GM18861 (cell line): Measurements from ENCODE around the gene IGSF11.
"Not testable (repeated sequence)": the region's sequence is repeated elsewhere in the genome, so short reads cannot be mapped to it uniquely, and the experiment has no call there.

Experiments
- ATAC-seq: cut with Tn5 transposase; IDR thresholded peaks from one replicate; pipeline ENCODE4 v1.9.1; 2021; ENCODE audit not compliant: unreplicated experiment

Gene IGSF11

GRCh38 chr3:118886708-118887107 lies 147.9 kb downstream of the IGSF11 start:
- no peak for ATAC-seq

GRCh38 chr3:118884748-118885206 lies 149.9 kb downstream of the IGSF11 start:
- ATAC-seq: peak; percentile 74

- ATAC-seq: peak; percentile 63
Observed at GRCh38 chr3:118882353-118882947, 152.2 kb downstream of the IGSF11 start.

- no peak for ATAC-seq
Observed at GRCh38 chr3:118868051-118868450, 166.6 kb downstream of the IGSF11 start.

DNA sequence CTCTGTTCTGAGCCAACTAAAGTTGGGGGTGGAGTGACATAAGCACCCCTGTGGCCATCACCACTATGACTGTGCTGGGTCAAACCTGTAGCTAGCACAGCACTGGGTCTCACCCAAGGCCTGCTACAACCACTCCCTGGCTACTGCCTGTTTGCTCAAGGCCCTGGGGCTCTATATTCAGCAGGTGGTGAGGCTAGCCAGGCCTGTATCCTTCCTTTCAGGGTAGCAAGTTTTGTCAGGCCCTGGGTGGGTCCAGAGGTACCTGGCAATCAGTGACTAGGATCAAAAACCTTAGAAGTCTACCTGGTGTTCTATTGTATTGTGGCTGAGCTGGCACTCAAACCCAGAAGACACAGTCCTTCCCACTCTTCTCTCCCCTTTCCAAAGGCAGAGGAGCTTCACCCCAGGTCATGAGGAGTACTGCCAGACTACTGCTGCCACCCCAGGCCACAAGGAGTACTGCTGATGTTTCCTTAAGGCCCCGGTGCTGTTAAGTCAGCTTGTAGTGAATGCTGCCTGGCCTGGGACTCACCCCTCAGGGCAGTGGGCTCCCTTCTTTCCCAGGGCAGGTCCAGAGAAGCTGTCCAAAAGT lies 170.8 kb downstream of the IGSF11 start:
- ATAC-seq: no peak

DNA sequence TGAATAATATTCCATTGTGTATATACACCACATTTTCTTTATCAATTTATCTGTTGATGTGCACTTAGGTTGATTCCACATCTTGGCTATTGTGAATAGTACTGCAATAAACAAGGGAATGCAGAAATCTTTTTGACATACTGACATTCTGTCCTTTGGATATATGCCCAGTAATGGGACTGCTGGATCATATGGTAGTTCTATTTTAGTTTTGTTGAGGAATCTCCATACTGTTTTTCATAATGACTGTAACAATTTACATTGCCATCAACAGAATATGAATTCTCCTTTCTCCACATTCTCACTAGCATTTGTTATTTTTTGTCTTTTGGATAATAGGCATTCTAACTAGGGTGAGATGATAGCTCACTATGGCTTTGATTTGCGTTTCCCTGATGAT lies 174.7 kb downstream of the IGSF11 start:
- no peak for ATAC-seq

DNA sequence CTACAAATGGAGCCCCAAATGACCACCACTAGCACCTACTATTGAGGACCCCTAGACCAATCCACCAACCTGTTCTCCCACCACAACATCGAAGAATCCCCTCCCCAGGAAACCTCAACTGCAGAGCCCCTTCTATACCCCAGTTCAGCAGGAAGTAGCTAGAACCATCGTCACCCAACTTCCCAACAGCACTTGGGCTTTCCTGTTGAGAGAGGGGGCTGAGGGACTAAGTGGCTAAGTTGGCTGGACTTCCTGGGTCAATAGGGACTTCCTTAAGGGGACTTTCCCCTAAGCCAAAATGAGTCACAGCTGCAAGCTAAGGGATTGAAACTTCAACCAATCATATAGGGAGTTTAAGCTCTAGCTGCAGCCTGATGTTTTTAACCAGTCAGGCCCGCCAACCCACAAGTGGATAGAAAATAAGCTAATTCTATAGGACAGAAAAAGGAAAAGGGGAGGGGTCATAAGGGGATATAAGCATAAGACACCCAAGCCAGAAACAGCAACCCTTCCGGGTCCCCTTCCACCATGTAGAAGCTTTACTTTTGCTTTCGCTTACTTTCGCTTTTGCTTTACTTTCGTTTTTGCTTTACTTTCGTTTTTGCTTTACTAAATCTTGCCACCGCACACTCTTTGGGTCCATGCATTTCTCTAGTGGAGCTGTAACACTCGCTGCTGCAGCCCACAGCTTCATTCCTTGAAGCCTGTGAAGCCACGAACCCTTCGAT lies 183.0 kb downstream of the IGSF11 start:
- ATAC-seq: not testable (repeated sequence)

GRCh38 chr3:118850687-118851086 lies 184.0 kb downstream of the IGSF11 start:
- ATAC-seq: no peak
